PC-3 (cell line): ENCODE data around the gene UBXN4. TPM values are rescaled to one million over a fixed set of nuclear protein-coding genes. Genes with fewer than 3 reads are reported as not detected.

Source experiments
- ATAC-seq: fragments of 200-7000 bp; cut with Tn5 transposase; 2 replicates; pipeline ENCODE4 v1.9.1; 2020; ENCODE audit warnings: mild to moderate bottlenecking, moderate library complexity
- BruUV-seq: library from RNA; stranded (reverse); fragments of 400-500 nt; replicated peaks from 2 replicates; lab custom pipeline; 2021; lab: Mats Ljungman, UMichigan
- CTCF ChIA-PET: fragments of 300-600 bp; sonication (Branson Sonifier 250); formaldehyde crosslinking; loops from one replicate; lab custom pipeline; 2022; ENCODE audit warnings: antibody characterized with exemption; lab: Charles Lee
- POLR2A ChIA-PET: fragments of 300-600 bp; sonication (Branson Sonifier 250); formaldehyde crosslinking; loops from one replicate; lab custom pipeline; 2022; ENCODE audit warnings: antibody characterized with exemption; ENCODE audit not compliant: unreplicated experiment; lab: Charles Lee
- DNase-seq: peaks from one replicate; pipeline ENCODE4 v3.0.0-alpha.2; 2015
- H2AFZ ChIP-seq: fragments of 300-600 bp; sonication (generic); 2 replicates; pipeline ENCODE4 v1.6.0; 2016; ENCODE audit warnings: antibody characterized with exemption, low read length
- H3F3A ChIP-seq: fragments of 300-600 bp; sonication (generic); one replicate; pipeline ENCODE4 v1.6.0; 2017; ENCODE audit warnings: antibody characterized with exemption, low read length, control low read depth, mild to moderate bottlenecking; ENCODE audit not compliant: unreplicated experiment
- H3K27ac ChIP-seq: fragments of 300-600 bp; sonication (generic); 2 replicates; pipeline ENCODE4 v1.5.1; 2016; ENCODE audit warnings: mild to moderate bottlenecking, low read length
- H3K27me3 ChIP-seq: fragments of 300-600 bp; sonication (generic); 2 replicates; pipeline ENCODE4 v1.6.1; 2016; ENCODE audit warnings: low read length, mixed read lengths
- H3K36me3 ChIP-seq: fragments of 300-600 bp; sonication (generic); 2 replicates; pipeline ENCODE4 v1.6.1; 2016; ENCODE audit warnings: low read depth, mixed run types, low read length, mixed read lengths
- H3K4me1 ChIP-seq: fragments of 300-600 bp; sonication (generic); 2 replicates; pipeline ENCODE4 v1.5.1; 2016; ENCODE audit warnings: low read length; ENCODE audit not compliant: insufficient read depth
- H3K4me2 ChIP-seq: fragments of 300-600 bp; sonication (generic); 2 replicates; pipeline ENCODE4 v1.6.0; 2016; ENCODE audit warnings: low read length
- H3K4me3 ChIP-seq: fragments of 300-600 bp; sonication (generic); 2 replicates; pipeline ENCODE4 v1.5.1; 2016; ENCODE audit warnings: mild to moderate bottlenecking, low read length, mixed read lengths
- H3K79me2 ChIP-seq: fragments of 300-600 bp; sonication (generic); 2 replicates; pipeline ENCODE4 v1.6.1; 2017; ENCODE audit warnings: low read length, mixed read lengths
- H3K9ac ChIP-seq: fragments of 300-600 bp; sonication (generic); 2 replicates; pipeline ENCODE4 v1.6.0; 2016; ENCODE audit warnings: mild to moderate bottlenecking, low read length
- H3K9me2 ChIP-seq: fragments of 300-600 bp; sonication (generic); replicated peaks from 2 replicates; pipeline ENCODE4 v1.6.1; 2016; ENCODE audit warnings: mixed run types, low read length, mixed read lengths
- H3K9me3 ChIP-seq: fragments of 300-600 bp; sonication (generic); 2 replicates; pipeline ENCODE4 v1.6.1; 2016; ENCODE audit warnings: low read length, mixed read lengths
- H4K20me1 ChIP-seq: fragments of 300-600 bp; sonication (generic); 2 replicates; pipeline ENCODE4 v1.6.1; 2016; ENCODE audit warnings: low read length, mixed read lengths
- EZH2 ChIP-seq: fragments of 300-600 bp; sonication (generic); IDR thresholded peaks from one replicate; pipeline ENCODE4 v1.6.1; 2017; ENCODE audit warnings: antibody characterized with exemption, mild to moderate bottlenecking, low read length; ENCODE audit not compliant: unreplicated experiment
- EZH2phosphoT487 ChIP-seq: fragments of 300-600 bp; sonication (generic); IDR thresholded peaks from 2 replicates; pipeline ENCODE4 v1.6.1; 2018; ENCODE audit warnings: mild to moderate bottlenecking, antibody characterized with exemption, low read length, borderline replicate concordance
- intact Hi-C: fragments of 100-400 bp; cut with micrococcal nuclease; formaldehyde crosslinking; loops from 2 replicates; pipeline ENCODE4 v1.9.0; 2023
- total RNA-seq: library from RNA; depleted of rRNA; stranded (reverse); fragments of >200 nt; gene quantifications from 2 replicates; pipeline ENCODE4 v1.2.3, GENCODE V29; 2014
- TF ChIP-seq, protein P1 (sequence below): fragments of 300-600 bp; sonication (generic); conservative IDR thresholded peaks from 2 replicates; pipeline ENCODE4 v1.5.1; 2017; ENCODE audit warnings: antibody characterized with exemption, low read depth, mild to moderate bottlenecking, low read length

UBXN4 gene
- total RNA-seq, 1 experiment from 2014 or later = 38.3 TPM

DNA sequence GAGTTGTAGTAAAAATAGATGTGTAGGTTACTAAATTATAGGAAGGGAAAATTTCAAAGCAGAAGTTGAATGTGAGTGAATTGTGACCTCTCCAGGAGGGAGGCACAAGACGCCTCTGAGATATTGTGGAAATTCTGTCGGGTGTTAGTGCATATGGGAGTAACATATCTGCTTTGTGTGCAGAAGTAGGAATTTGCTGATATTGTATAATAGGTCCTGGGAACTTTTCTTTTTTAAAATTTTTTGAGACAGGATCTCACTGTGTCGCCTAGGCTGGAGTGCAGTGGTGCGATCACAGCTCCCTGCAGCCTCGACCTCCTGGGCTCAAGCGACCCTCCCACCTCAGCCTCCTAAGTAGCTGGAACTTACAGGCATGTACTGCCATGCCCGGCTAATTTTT is 34.7 kb downstream of the UBXN4 start:
- Histone ChIP-seq H3K4me2 (no peak overlapping the region), H3K9me3 (no peaks in the 10 kb centered on the region), H3K4me1 (no peaks in the 10 kb centered on the region), H3K36me3 (peaks cover 84% of the 10 kb centered on the region), H3F3A (no peaks in the 10 kb centered on the region), H3K79me2 (no peaks in the 10 kb centered on the region), H3K9me2 (no peaks in the 10 kb centered on the region), H3K9ac (no peak overlapping the region), H3K27me3 (no peaks in the 10 kb centered on the region), H3K4me3 (no peak overlapping the region), H3K27ac (no peak overlapping the region), H4K20me1 (no peaks in the 10 kb centered on the region), H2AFZ (no peak overlapping the region)
- no TSS peak for BruUV-seq
- no peak for TF ChIP-seq EZH2
- TF ChIP-seq, protein P1, sequence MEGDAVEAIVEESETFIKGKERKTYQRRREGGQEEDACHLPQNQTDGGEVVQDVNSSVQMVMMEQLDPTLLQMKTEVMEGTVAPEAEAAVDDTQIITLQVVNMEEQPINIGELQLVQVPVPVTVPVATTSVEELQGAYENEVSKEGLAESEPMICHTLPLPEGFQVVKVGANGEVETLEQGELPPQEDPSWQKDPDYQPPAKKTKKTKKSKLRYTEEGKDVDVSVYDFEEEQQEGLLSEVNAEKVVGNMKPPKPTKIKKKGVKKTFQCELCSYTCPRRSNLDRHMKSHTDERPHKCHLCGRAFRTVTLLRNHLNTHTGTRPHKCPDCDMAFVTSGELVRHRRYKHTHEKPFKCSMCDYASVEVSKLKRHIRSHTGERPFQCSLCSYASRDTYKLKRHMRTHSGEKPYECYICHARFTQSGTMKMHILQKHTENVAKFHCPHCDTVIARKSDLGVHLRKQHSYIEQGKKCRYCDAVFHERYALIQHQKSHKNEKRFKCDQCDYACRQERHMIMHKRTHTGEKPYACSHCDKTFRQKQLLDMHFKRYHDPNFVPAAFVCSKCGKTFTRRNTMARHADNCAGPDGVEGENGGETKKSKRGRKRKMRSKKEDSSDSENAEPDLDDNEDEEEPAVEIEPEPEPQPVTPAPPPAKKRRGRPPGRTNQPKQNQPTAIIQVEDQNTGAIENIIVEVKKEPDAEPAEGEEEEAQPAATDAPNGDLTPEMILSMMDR = no peak
- TF ChIP-seq EZH2phosphoT487 = no peak
- ChIA-PET POLR2A (no interaction called here), CTCF (no interaction called here)
- ATAC-seq (no peak), DNase-seq (no peak)
- intact Hi-C loops = no loop called here

- Histone ChIP-seq H3K9ac (no peak overlapping the region), H3K36me3 (peaks cover 78% of the 10 kb centered on the region)
- intact Hi-C loops = no loop called here
These were observed 40.6 kb downstream of the UBXN4 start for GRCh38 chr2:135782231-135782630.

DNA sequence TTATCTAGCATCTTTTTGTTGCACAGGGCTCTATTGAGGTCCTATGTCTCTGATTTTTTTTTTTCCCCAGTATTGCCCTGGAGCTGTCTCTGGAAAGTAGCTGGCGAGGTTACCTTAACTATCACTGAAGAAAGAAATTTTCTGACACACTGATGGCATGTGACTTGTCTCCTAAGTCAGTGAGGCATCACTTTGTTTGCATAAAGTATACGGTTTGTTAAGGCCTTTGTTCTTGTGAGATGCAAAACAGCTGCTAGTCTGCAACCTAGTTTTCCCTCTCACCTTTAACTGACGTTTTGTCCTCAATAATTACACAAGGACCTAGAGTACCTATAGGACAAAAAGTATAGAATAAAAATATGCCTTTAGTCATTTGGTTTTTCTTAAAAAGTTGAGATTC is 41.8 kb downstream of the UBXN4 start:
- Histone ChIP-seq H3K4me3 (no peak overlapping the region), H3K9me2 (no peaks in the 10 kb centered on the region), H3K27me3 (no peaks in the 10 kb centered on the region), H3K27ac (no peak overlapping the region), H4K20me1 (no peaks in the 10 kb centered on the region), H3K9me3 (no peaks in the 10 kb centered on the region), H3K79me2 (no peaks in the 10 kb centered on the region), H3K9ac (no peak overlapping the region), H3K4me2 (no peak overlapping the region), H3K4me1 (peaks cover 9% of the 10 kb centered on the region; the same call in 1 of the 2 replicates), H2AFZ (no peak overlapping the region), H3K36me3 (peaks cover 73% of the 10 kb centered on the region), H3F3A (no peaks in the 10 kb centered on the region)
- intact Hi-C loops = no loop called here
- BruUV-seq = no TSS peak
- TF ChIP-seq, protein P1 = no peak
- no peak for TF ChIP-seq EZH2
- TF ChIP-seq EZH2phosphoT487 = no peak
- DNase-seq (no peak), ATAC-seq (no peak)
- ChIA-PET POLR2A (no interaction called here), CTCF (no interaction called here)

More at GRCh38 chr2:135782231-135782630, 40.6 kb downstream of the UBXN4 start:
- Histone ChIP-seq H3K27ac (no peak overlapping the region), H3K4me2 (no peak overlapping the region), H3K27me3 (no peaks in the 10 kb centered on the region), H3K4me3 (no peak overlapping the region), H3K9me3 (no peaks in the 10 kb centered on the region), H3K9me2 (no peaks in the 10 kb centered on the region), H4K20me1 (no peaks in the 10 kb centered on the region), H3K79me2 (no peaks in the 10 kb centered on the region), H2AFZ (no peak overlapping the region), H3F3A (no peaks in the 10 kb centered on the region), H3K4me1 (peaks cover 9% of the 10 kb centered on the region; the same call in 1 of the 2 replicates)
- ChIA-PET POLR2A (no interaction called here), CTCF (no interaction called here)
- ATAC-seq (no peak), DNase-seq (no peak)
- TF ChIP-seq, protein P1 = no peak
- TF ChIP-seq EZH2 (no peak), EZH2phosphoT487 (no peak)
- BruUV-seq = no TSS peak
